B cell (primary cell): ENCODE measurements around the gene TSPAN6. TPM values are rescaled to one million over a fixed set of nuclear protein-coding genes. Genes with fewer than 3 reads are reported as not detected.
A peak's percentile ranks its signal among the peaks of the same experiment; 100 is the strongest.

Experiments
- ATAC-seq: fragments of 200-7000 bp; cut with Tn5 transposase; one replicate; pipeline ENCODE4 v1.10.0; 2021; ENCODE audit warnings: low read depth, mild to moderate bottlenecking, moderate number of reproducible peaks, moderate library complexity
- CTCF ChIA-PET: fragments of 350-600 bp; sonication (Branson Sonifier 250); formaldehyde crosslinking; loops from one replicate; lab custom pipeline; 2021; ENCODE audit warnings: antibody characterized with exemption, inconsistent platforms; lab: Charles Lee
- POLR2A ChIA-PET: fragments of 350-600 bp; sonication (Branson Sonifier 250); formaldehyde crosslinking; loops from one replicate; lab custom pipeline; 2021; ENCODE audit warnings: antibody characterized with exemption; lab: Charles Lee
- DNase-seq: peaks from one replicate; pipeline ENCODE4 v3.0.0; 2013
- H2AFZ ChIP-seq: 2 replicates; pipeline ENCODE4 v1.6.1; 2012; ENCODE audit warnings: mild to moderate bottlenecking, low read depth, low read length; ENCODE audit not compliant: insufficient read depth, poor library complexity, severe bottlenecking
- H3K27ac ChIP-seq, 2 donors: 1 replicate in 1 of 2; 2 replicates in 1 of 2; pipeline ENCODE4 v1.5.1; 2012 to 2013; ENCODE audit warnings: low read length in 2 of 2, mild to moderate bottlenecking in 2 of 2, moderate library complexity in 1 of 2
- H3K27me3 ChIP-seq, 4 experiments: fragments of 200-600 bp in 1 of 4; sonication (generic) in 1 of 4; replicated peaks in 1 of 4; 1 replicate in 2 of 4; 2 replicates in 2 of 4; pipeline versions ENCODE4 v1.6.1 to v1.7.0; 2013 to 2016; ENCODE audit warnings: low read length in 3 of 4, mild to moderate bottlenecking in 2 of 4, mixed read lengths in 1 of 4, moderate library complexity in 1 of 4; ENCODE audit not compliant: insufficient read depth in 4 of 4, control insufficient read depth in 3 of 4; ENCODE audit errors: control extremely low read depth in 1 of 4
- H3K36me3 ChIP-seq, 2 experiments: replicated peaks in 1 of 2; 1 replicate in 1 of 2; 2 replicates in 1 of 2; pipeline versions ENCODE4 v1.6.1 to v1.7.1; 2013; ENCODE audit warnings: low read length in 1 of 2; ENCODE audit not compliant: insufficient read depth in 2 of 2, control insufficient read depth in 1 of 2; ENCODE audit errors: control extremely low read depth in 1 of 2, extremely low read depth in 1 of 2
- H3K4me1 ChIP-seq, 2 donors: fragments of 200-600 bp in 1 of 2; sonication (generic) in 1 of 2; 1 replicate in 1 of 2; 2 replicates in 1 of 2; pipeline versions ENCODE4 v1.5.1 to v1.6.1; 2013 to 2017; ENCODE audit warnings: low read length in 2 of 2; ENCODE audit not compliant: control insufficient read depth in 2 of 2, insufficient read depth in 2 of 2
- H3K4me2 ChIP-seq: replicated peaks from 2 replicates; pipeline ENCODE3; 2012; ENCODE audit warnings: mild to moderate bottlenecking, low read depth, low read length; ENCODE audit not compliant: poor library complexity, severe bottlenecking
- H3K4me3 ChIP-seq, 5 experiments: fragments of 200-600 bp in 1 of 5; sonication (generic) in 1 of 5; 1 replicate in 3 of 5; 2 replicates in 2 of 5; pipeline versions ENCODE4 v1.5.1 to v1.7.0; 2011 to 2016; ENCODE audit warnings: low read length in 4 of 5, mild to moderate bottlenecking in 4 of 5, low read depth in 2 of 5, control low read depth in 1 of 5, moderate library complexity in 1 of 5; ENCODE audit not compliant: insufficient read depth in 1 of 5; ENCODE audit errors: control extremely low read depth in 1 of 5, extremely low read depth in 1 of 5
- H3K79me2 ChIP-seq: fragments of 200-600 bp; sonication (generic); one replicate; pipeline ENCODE4 v1.6.0; 2016; ENCODE audit warnings: low read length; ENCODE audit not compliant: control insufficient read depth, insufficient read depth
- H3K9ac ChIP-seq: fragments of 200-600 bp; sonication (generic); 2 replicates; pipeline ENCODE4 v1.6.1; 2017; ENCODE audit warnings: mild to moderate bottlenecking, low read length, moderate library complexity
- H3K9me3 ChIP-seq, 3 donors: one replicate each; pipeline versions ENCODE4 v1.6.1 to v1.7.1; 2013; ENCODE audit warnings: low read length in 2 of 3; ENCODE audit not compliant: control insufficient read depth in 2 of 3, insufficient read depth in 1 of 3; ENCODE audit errors: control extremely low read depth in 1 of 3
- H4K20me1 ChIP-seq: 2 replicates; pipeline ENCODE4 v1.6.0; 2012; ENCODE audit warnings: mild to moderate bottlenecking, low read length; ENCODE audit not compliant: insufficient read depth, control insufficient read depth, poor library complexity, severe bottlenecking
- H3K27ac Mint-ChIP-seq: one replicate; pipeline ENCODE4 v1.8.0; 2021; ENCODE audit warnings: mixed read lengths
- H3K27me3 Mint-ChIP-seq: one replicate; pipeline ENCODE4 v1.8.0; 2021; ENCODE audit warnings: mixed read lengths
- H3K4me1 Mint-ChIP-seq: one replicate; pipeline ENCODE4 v1.8.0; 2021; ENCODE audit warnings: mixed read lengths
- H3K4me3 Mint-ChIP-seq: one replicate; pipeline ENCODE4 v1.8.0; 2021; ENCODE audit warnings: mixed read lengths
- H3K9me3 Mint-ChIP-seq: one replicate; pipeline ENCODE4 v1.8.0; 2022; ENCODE audit warnings: mixed read lengths; ENCODE audit not compliant: insufficient read depth
- CTCF ChIP-seq: fragments of 200-600 bp; IDR thresholded peaks from one replicate; pipeline ENCODE4 v1.8.0; 2022; ENCODE audit warnings: antibody characterized with exemption, mild to moderate bottlenecking
- EZH2 ChIP-seq: IDR thresholded peaks from 2 replicates; pipeline ENCODE4 v1.6.1; 2012; ENCODE audit warnings: borderline replicate concordance, low read depth, mild to moderate bottlenecking, moderate library complexity, low read length; ENCODE audit not compliant: insufficient read depth, poor library complexity, severe bottlenecking
- WGBS: methylation state at CpG from one replicate; pipeline ENCODE4 v1.1.5; 2013; ENCODE audit warnings: missing lambda C conversion rate; ENCODE audit not compliant: insufficient coverage; 5-methylcytosine and 5-hydroxymethylcytosine counted together
- intact Hi-C: fragments of 100-400 bp; cut with micrococcal nuclease; formaldehyde crosslinking; loops from one replicate; pipeline ENCODE4 v1.10.0; 2022
- polyA plus RNA-seq: library from polyadenylated mRNA; depleted of rRNA; stranded (reverse); fragments of >200 nt; gene quantifications from 2 replicates; pipeline ENCODE4 v1.2.3, GENCODE V29; 2012
- total RNA-seq, 2 donors: library from RNA; stranded (reverse); fragments of 120-200 nt in 1 of 2; gene quantifications; 1 replicate in 1 of 2; 2 replicates in 1 of 2; pipeline versions ENCODE4 v1.2.3 to v1.2.4, GENCODE V29; 2013 to 2022

Gene TSPAN6
- total and polyA plus RNA-seq, 2 donors (not counting 1 experiment from before 2014, with no cell fraction given), result 0.10 TPM; not detected in 1

DNA sequence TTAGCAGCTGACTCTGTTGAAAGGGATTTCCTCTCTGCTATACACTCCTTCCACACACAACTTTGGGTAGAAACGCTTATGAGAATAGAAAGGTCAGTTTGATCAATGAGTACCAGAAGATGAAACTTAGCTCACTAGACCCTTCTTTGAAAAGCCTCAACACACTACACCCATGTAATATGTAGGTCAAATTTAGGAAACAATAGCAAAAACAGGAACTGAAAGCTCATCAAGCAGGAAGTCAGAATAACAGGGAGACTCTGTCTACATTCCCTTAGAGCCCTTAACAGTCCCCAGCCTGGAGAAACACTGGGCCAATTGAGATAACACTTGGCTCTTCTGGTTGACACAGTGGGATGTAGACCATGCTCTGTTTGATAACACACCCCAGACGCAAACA, 38.1 kb upstream of the TSPAN6 start:
- H3K4me2 ChIP-seq, result peak overlapping the region; percentile 10
- CTCF ChIA-PET, result interaction anchor here (1.0 to 7.0 kb wide), 5 partner anchors 11 to 163 kb away, joined by 3 to 60 read pairs (median 8); partner anchors contain the start of gene TSPAN6

More for the DNA sequence above, 38.1 kb upstream of the TSPAN6 start:
- Histone ChIP-seq H3K27ac (no peak overlapping the region), H4K20me1 (no peaks in the 10 kb centered on the region), H3K27me3 (peaks cover 0 to 2% (median 0%) of the 10 kb centered on the region in 4 experiments), H3K36me3 (no peaks in the 10 kb centered on the region), H3K9me3 (no peaks in the 10 kb centered on the region), H2AFZ (no peak overlapping the region), H3K79me2 (no peaks in the 10 kb centered on the region), H3K4me3 (no peak overlapping the region), H3K9ac (no peak overlapping the region), H3K4me1 (peaks cover 16% of the 10 kb centered on the region in 2 donors)
- ATAC-seq (peak; percentile 33), DNase-seq (peak; percentile 29)
- no peak overlapping the region for H3K4me3 Mint-ChIP-seq
- intact Hi-C loops, result no loop called here
- no peak for TF ChIP-seq EZH2
- TF ChIP-seq CTCF, result no peak
- H3K27me3 Mint-ChIP-seq, result no peaks in the 10 kb centered on the region
- no CpG with 5 or more reads among the region's 2 CpGs for WGBS
- POLR2A ChIA-PET, result no interaction called here
- H3K27ac Mint-ChIP-seq, result no peak overlapping the region
- peaks cover 13% of the 10 kb centered on the region for H3K4me1 Mint-ChIP-seq
- H3K9me3 Mint-ChIP-seq, result no peaks in the 10 kb centered on the region
